ENCODE results near the gene HMGCL. TPM values are rescaled to one million over a fixed set of nuclear protein-coding genes. Genes with fewer than 3 reads are reported as not detected.
A peak's percentile ranks its signal among the peaks of the same experiment; 100 is the strongest.

HMGCL gene
- total and polyA plus RNA-seq, 2 of the 13 experiments (the other 11 are each of a cell fraction or from before 2014, with no cell fraction given), result 21.3 to 41.4 TPM

DNA sequence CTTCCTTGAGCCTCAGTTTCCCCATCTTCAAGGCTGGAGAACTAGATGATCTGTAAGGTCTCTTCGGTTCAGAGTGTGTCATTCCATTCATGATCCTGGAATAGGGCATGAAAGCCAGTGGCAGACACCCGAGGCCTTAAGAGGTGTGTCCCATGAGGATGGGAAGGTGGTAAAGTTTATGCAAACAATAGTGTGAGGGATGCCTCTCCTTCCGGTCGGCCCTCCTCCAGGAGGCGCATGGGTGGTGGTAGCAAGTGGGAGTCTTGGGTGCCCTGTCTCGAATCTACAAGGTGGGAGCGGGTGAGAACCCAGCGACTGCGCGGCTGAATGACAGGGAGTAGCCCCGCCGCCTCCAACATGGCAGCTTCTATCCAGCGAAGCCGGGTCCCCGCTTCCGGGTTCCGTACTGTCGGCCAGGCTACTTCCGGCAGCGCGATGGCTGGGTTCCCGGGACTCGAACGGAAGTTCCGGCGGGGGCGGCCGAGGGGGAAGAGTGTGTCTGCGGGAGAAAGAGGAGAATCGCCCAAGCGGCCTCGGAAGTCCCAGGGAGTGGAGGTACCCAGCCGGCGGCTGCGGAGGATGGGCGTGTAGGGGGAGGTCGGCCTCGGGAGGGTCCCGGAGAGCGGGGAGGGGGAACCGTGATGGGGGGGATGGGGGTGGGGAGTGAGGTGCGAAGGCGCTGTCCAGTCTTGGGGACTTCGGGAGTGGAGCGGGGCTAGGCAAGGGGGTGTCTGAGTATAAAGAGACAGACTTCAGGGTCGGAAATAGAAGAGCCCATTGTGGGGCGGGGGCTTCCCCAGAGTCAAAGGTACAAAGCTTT, 34.3 kb downstream of the HMGCL start, which contains the start of gene LYPLA2 (continued):
- TF ChIP-seq ZNF343 (CRISPR knock-in tag; IDR thresholded peaks at IDR 0.05) (no peak), ZNF605 (CRISPR knock-in tag; IDR thresholded peaks at IDR 0.05) (0 out of 2 replicates have a peak, but pooled peaks have one; percentile 14), KDM1A (CRISPR knock-in tag; IDR thresholded peaks at IDR 0.05) (no peak), ZNF562 (CRISPR knock-in tag; IDR thresholded peaks at IDR 0.05; ENCODE audit: borderline replicate concordance) (no peak), NFRKB (IDR thresholded peaks at IDR 0.05) (no peak), ZNF607 (CRISPR knock-in tag; IDR thresholded peaks at IDR 0.05; ENCODE audit: borderline replicate concordance) (no peak; the same call in 1 of the 2 replicates), KLF16 (CRISPR knock-in tag; IDR thresholded peaks at IDR 0.05) (peak in 1 of 2 experiments; percentile 64; a peak in 2 of 4 replicates), ATF7-NPFF (CRISPR knock-in tag; IDR thresholded peaks at IDR 0.05; ENCODE audit: low read depth) (peak; percentile 54; the same call in 1 of the 2 replicates), ZNF160 (CRISPR knock-in tag; IDR thresholded peaks at IDR 0.05) (no peak), ZBTB38 (CRISPR knock-in tag; IDR thresholded peaks at IDR 0.05) (no peak), PCBP1 (IDR thresholded peaks at IDR 0.05; ENCODE audit: borderline replicate concordance, low read depth, low read length) (0 out of 2 replicates have a peak, but pooled peaks have one; percentile 82), REST (IDR thresholded peaks at IDR 0.05; ENCODE audit: borderline replicate concordance in 1 of 2, low read depth in 1 of 2, low read length in 2 of 2) (no peak), LRRFIP1 (CRISPR knock-in tag; conservative IDR thresholded peaks at IDR 0.05) (no peak), ZNF530 (CRISPR knock-in tag; IDR thresholded peaks at IDR 0.05; ENCODE audit: low read depth) (no peak), WIZ (CRISPR knock-in tag; IDR thresholded peaks at IDR 0.05) (no peak), BCLAF1 (IDR thresholded peaks at IDR 0.05) (no peak), MTF2 (CRISPR knock-in tag; IDR thresholded peaks at IDR 0.05; ENCODE audit: borderline replicate concordance) (no peak)
- TF ChIP-seq, protein P1, sequence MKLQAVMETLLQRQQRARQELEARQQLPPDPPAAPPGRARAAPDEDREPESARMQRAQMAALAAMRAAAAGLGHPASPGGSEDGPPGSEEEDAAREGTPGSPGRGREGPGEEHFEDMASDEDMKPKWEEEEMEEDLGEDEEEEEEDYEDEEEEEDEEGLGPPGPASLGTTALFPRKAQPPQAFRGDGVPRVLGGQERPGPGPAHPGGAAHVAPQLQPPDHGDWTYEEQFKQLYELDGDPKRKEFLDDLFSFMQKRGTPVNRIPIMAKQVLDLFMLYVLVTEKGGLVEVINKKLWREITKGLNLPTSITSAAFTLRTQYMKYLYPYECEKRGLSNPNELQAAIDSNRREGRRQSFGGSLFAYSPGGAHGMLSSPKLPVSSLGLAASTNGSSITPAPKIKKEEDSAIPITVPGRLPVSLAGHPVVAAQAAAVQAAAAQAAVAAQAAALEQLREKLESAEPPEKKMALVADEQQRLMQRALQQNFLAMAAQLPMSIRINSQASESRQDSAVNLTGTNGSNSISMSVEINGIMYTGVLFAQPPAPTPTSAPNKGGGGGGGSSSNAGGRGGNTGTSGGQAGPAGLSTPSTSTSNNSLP (IDR thresholded peaks at IDR 0.05; ENCODE audit: low read depth, low read length), result no peak
